ENCODE results near the gene F2. TPM values are rescaled to one million over a fixed set of nuclear protein-coding genes. Genes with fewer than 3 reads are reported as not detected.

F2 gene
- total RNA-seq, 1 experiment from 2014 or later: not detected

- H3K36me3 ChIP-seq: peaks cover 94% of the 10 kb centered on the region
- H3K9me3 ChIP-seq (replicated peaks): no peaks in the 10 kb centered on the region
- no peak for DNase-seq (ENCODE audit: low read depth in 1 of 2, low spot score in 2 of 2)
- no peak overlapping the region for H3K27ac ChIP-seq
- H3K4me3 ChIP-seq: no peak overlapping the region
- H3K4me1 ChIP-seq (replicated peaks): peaks cover 4% of the 10 kb centered on the region
- H3K27me3 ChIP-seq (replicated peaks): no peaks in the 10 kb centered on the region
These were observed 41.6 kb downstream of the F2 start for GRCh38 chr11:46760429-46761128.

- Histone ChIP-seq H3K27me3 (replicated peaks) (no peaks in the 10 kb centered on the region), H3K27ac (no peak overlapping the region), H3K4me3 (no peak overlapping the region), H3K9me3 (replicated peaks) (no peaks in the 10 kb centered on the region), H3K4me1 (replicated peaks) (no peaks in the 10 kb centered on the region), H3K36me3 (peaks cover 94% of the 10 kb centered on the region)
- no peak for DNase-seq (ENCODE audit: low read depth in 1 of 2, low spot score in 2 of 2)
These were observed 42.8 kb downstream of the F2 start for GRCh38 chr11:46761807-46762206.

DNA sequence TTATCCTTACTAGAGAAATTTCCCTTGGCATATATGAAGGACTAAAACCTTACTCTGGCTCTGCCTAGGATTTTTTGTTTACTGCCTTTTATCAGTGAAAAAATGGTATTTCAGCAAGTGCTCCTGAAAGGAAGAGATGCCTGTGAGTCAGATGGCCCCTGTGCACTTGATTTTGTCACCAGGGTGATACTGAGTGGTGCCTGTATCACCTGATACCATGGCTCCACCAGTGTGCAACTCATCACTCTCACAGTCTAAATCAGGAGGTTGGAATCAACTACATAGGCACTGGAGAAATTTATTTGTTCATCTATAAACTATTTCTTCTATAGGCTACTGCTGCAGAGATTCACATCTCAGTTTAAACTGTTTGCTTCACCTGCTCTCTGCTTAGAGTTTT lies 43.2 kb downstream of the F2 start:
- Histone ChIP-seq H3K27ac (no peak overlapping the region), H3K9me3 (replicated peaks) (no peaks in the 10 kb centered on the region), H3K36me3 (peaks cover 94% of the 10 kb centered on the region), H3K4me1 (replicated peaks) (no peaks in the 10 kb centered on the region), H3K4me3 (no peak overlapping the region), H3K27me3 (replicated peaks) (no peaks in the 10 kb centered on the region)
- DNase-seq (ENCODE audit: low read depth in 1 of 2, low spot score in 2 of 2): no peak

- Histone ChIP-seq H3K27ac (no peak overlapping the region), H3K4me3 (no peak overlapping the region), H3K9me3 (replicated peaks) (no peaks in the 10 kb centered on the region), H3K4me1 (replicated peaks) (no peaks in the 10 kb centered on the region), H3K27me3 (replicated peaks) (no peaks in the 10 kb centered on the region), H3K36me3 (peaks cover 95% of the 10 kb centered on the region)
- no peak for DNase-seq (ENCODE audit: low read depth in 1 of 2, low spot score in 2 of 2)
These were observed 47.6 kb downstream of the F2 start for GRCh38 chr11:46766656-46767055.

DNA sequence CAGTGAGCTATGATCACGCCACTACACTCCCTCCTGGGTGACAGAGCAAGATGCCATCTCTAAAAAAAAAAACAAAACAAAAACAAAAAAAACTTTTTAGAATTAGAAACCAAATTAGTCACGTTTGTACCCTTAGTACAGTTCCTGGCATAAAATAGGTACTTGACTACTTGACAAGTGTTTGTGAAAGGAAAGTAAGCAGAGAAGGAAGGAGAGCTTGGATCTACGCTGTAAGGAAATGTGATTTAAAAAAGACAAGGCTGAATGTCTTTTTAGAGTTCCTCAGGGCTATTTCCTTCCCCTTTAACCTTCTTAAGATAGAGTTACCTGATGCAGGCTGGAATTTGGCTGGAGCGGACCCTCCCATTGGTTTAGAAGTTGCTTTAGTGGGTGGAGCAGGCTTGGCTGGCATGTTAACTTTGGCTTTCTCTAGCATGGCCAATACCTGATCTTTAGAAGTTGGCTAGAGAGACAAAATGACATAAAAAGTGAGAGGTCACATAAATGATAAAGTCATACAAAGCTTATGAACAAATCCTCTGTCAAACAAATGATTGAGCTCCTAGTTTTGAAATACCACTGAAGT lies 50.7 kb downstream of the F2 start:
- H3K36me3 ChIP-seq: peaks cover 96% of the 10 kb centered on the region
- no peaks in the 10 kb centered on the region for H3K9me3 ChIP-seq (replicated peaks)
- DNase-seq (ENCODE audit: low read depth in 1 of 2, low spot score in 2 of 2): no peak
- H3K4me3 ChIP-seq: no peak overlapping the region
- H3K27me3 ChIP-seq (replicated peaks): no peaks in the 10 kb centered on the region
- no peaks in the 10 kb centered on the region for H3K4me1 ChIP-seq (replicated peaks)
- H3K27ac ChIP-seq: no peak overlapping the region

DNA sequence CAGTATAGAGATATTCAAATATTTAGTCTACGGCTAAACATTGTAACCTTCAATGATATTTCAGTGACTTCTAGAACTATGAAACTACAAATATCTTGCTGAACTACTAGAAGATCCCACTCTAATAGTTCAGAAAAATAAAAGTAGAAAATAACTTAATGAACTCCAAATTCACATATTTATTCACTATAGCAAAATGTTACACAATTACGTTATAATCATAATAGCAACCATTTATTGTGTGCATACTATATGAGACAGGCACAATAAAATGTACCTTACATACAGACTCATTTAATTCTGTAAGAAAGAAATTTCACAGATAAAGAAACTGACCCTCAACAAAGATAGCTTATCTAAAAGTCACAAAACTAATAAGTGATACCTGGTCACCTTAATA lies 57.9 kb downstream of the F2 start:
- Histone ChIP-seq H3K27me3 (replicated peaks) (no peaks in the 10 kb centered on the region), H3K27ac (no peak overlapping the region), H3K4me1 (replicated peaks) (no peaks in the 10 kb centered on the region), H3K4me3 (no peak overlapping the region), H3K9me3 (replicated peaks) (no peaks in the 10 kb centered on the region), H3K36me3 (peaks cover 98% of the 10 kb centered on the region)
- DNase-seq (ENCODE audit: low read depth in 1 of 2, low spot score in 2 of 2): no peak

DNA sequence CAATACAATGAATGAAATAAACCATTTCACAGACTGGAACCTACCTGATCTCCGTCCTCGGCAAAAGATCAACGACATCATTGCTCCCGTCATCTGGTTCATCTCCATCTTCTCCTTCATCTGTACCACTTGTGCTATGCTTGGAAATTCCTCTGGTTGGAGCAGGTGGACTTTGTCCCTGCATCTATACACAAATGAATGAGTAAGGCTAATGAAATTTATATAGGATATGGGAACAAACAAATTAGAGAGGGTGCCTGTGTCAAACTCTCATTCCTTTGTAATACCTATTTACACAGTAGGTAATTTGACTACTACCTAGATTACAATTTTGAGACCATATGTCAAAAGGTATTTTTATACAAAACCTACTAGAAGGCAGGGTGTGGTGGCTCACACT lies 59.4 kb downstream of the F2 start:
- no peak overlapping the region for H3K27ac ChIP-seq
- DNase-seq (ENCODE audit: low read depth in 1 of 2, low spot score in 2 of 2): no peak
- H3K9me3 ChIP-seq (replicated peaks): no peaks in the 10 kb centered on the region
- peaks cover 98% of the 10 kb centered on the region for H3K36me3 ChIP-seq
- H3K27me3 ChIP-seq (replicated peaks): no peaks in the 10 kb centered on the region
- no peak overlapping the region for H3K4me3 ChIP-seq
- no peaks in the 10 kb centered on the region for H3K4me1 ChIP-seq (replicated peaks)

Other genes with a start within 250 kb of the F2 start
- gene AMBRA1, start 125.2 kb upstream of the F2 start, total RNA-seq (2014; rRNA removed; shearing (Covaris generic)): 15.2 and 16.4 TPM in 2 replicates
- gene HARBI1, start 102.0 kb upstream of the F2 start, total RNA-seq (2014; rRNA removed; shearing (Covaris generic)): 4.9 and 7.2 TPM in 2 replicates
- 44.4 and 44.9 TPM in 2 replicates for gene ATG13, start 101.7 kb upstream of the F2 start, total RNA-seq (2014; rRNA removed; shearing (Covaris generic))
- 14.9 and 19.6 TPM in 2 replicates for gene ARHGAP1, start 18.6 kb upstream of the F2 start, total RNA-seq (2014; rRNA removed; shearing (Covaris generic))
- 10.8 and 21.3 TPM in 2 replicates for gene ZNF408, start 18.2 kb upstream of the F2 start, total RNA-seq (2014; rRNA removed; shearing (Covaris generic))
- gene CKAP5, start 127.1 kb downstream of the F2 start, total RNA-seq (2014; rRNA removed; shearing (Covaris generic)): 106 and 123 TPM in 2 replicates
- 0.28 and 0.32 TPM in 2 replicates for gene LRP4, start 199.3 kb downstream of the F2 start, total RNA-seq (2014; rRNA removed; shearing (Covaris generic))
- 11.3 and 14.9 TPM in 2 replicates for gene CSTPP1, start 217.5 kb downstream of the F2 start, total RNA-seq (2014; rRNA removed; shearing (Covaris generic))

Measured in SJSA1 (cell line).